Measurements from ENCODE around the gene POLR1C.
A peak's percentile ranks its signal among the peaks of the same experiment; 100 is the strongest.

POLR1C gene

GRCh38 chr6:43509142-43509983 lies 7.5 kb upstream of the POLR1C start (continued):
- no peak for TF ChIP-seq OVOL3 (tag by site-specific recombination; IDR thresholded peaks at IDR 0.05)
- no peak for TF ChIP-seq ZSCAN30 (tag by site-specific recombination; IDR thresholded peaks at IDR 0.05)
- TF ChIP-seq PRDM6 (tag by site-specific recombination; IDR thresholded peaks at IDR 0.05) = no peak
- no peak for TF ChIP-seq ZNF610 (tag by site-specific recombination; IDR thresholded peaks at IDR 0.05; ENCODE audit: borderline replicate concordance)
- TF ChIP-seq KLF17 (tag by site-specific recombination; IDR thresholded peaks at IDR 0.05) = no peak
- no peak for TF ChIP-seq MYNN (tag by site-specific recombination; IDR thresholded peaks at IDR 0.05; ENCODE audit: borderline replicate concordance)
- TF ChIP-seq HOXC10 (CRISPR knock-in tag; IDR thresholded peaks at IDR 0.05) = 0 out of 2 replicates have a peak, but pooled peaks have one; percentile 35
- no peak for TF ChIP-seq ZNF571 (tag by site-specific recombination; IDR thresholded peaks at IDR 0.05)
- 0 out of 2 replicates have a peak, but pooled peaks have one; percentile 39 for TF ChIP-seq GLIS2 (tag by site-specific recombination; IDR thresholded peaks at IDR 0.05)
- no peak for TF ChIP-seq ZNF623 (tag by site-specific recombination; IDR thresholded peaks at IDR 0.05)
- TF ChIP-seq ZNF335 (tag by site-specific recombination; conservative IDR thresholded peaks at IDR 0.05) = 0 out of 2 replicates have a peak, but pooled peaks have one; percentile 4
- no peak for TF ChIP-seq FEZF1 (tag by site-specific recombination; IDR thresholded peaks at IDR 0.05)
- no peak for TF ChIP-seq ATF2 (tag by site-specific recombination; IDR thresholded peaks at IDR 0.05; ENCODE audit: low read depth)
- peak; percentile 86 for TF ChIP-seq ZNF223 (tag by site-specific recombination; IDR thresholded peaks at IDR 0.05)

DNA sequence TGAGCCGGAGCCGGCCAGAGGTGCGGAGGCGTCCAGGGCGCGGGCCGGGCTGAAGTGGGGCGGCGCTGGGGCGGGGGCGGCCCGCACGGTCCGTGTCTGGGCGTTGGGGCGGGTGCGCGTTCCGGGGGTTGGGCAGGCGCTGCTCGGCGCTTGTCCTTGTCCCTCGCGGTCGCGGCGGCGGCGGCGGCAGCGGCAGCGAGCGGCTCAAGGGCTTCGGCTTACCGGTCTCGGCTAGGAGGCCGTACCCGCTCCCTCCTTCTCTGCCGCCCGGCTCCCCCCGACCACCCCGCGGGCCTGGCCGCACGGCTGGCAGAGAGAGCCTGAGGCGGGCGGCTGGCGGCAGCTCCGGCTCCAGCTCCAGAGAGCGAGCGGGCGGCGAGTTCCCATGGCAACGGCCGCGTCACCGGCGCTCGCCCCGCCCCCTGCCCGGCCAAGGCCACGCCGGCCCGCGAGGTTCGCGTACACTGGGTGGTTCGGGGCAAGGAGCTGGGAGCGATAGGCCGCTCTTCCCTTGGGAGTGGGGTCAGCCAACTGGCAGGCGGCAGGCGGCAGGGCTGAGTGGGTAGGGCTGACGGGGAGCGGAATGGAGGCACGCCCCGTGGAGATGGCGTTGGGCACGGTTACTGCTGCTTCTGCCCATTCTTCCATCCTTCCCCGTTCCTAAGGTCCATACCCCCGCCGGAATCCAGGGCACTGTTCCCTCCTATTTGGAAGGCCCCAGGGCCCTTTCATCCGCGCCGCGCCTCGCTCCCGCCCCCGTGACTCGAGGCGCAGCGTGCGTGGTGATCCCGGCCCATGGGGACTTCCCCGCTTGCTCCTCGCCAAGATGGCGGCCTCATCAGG lies 6.7 kb upstream of the POLR1C start, which contains the start of gene LRRC73:
LRRC73 (minus strand) TSS at position 363 of the 843 bp plus-strand sequence. CDS start 561 bp downstream, outside the sequence.
- ChIA-PET POLR2A (interaction anchor here (0.6 to 2.2 kb wide), 10 partner anchors 9 to 600 kb away, joined by 3 to 8 read pairs (median 4); partner anchors contain the start of genes ABCC10, KLHDC3, TJAP1 and VEGFA), CTCF (interaction anchor here (0.7 to 8.5 kb wide), 9 partner anchors 9 to 366 kb away, joined by 3 to 142 read pairs (median 4); partner anchors contain the start of genes DLK2 and ZNF318)
- H3K27ac ChIP-seq (ENCODE audit: extremely low read depth, low read depth, low read length) = no peak within 1 kb of the TSS; the same call in 1 of the 2 replicates
- H3K36me3 ChIP-seq (ENCODE audit: control insufficient read depth in 2 of 2, insufficient read depth in 1 of 2, low read length in 2 of 2) = peaks cover 16 to 55% of the 10 kb centered on the region in 2 experiments
- peak within 1 kb of the TSS; percentile 51 for H3K4me3 ChIP-seq (ENCODE audit: low read depth, low read length)
- no peaks in the 10 kb centered on the region for H3K9me3 ChIP-seq (ENCODE audit: control insufficient read depth, insufficient read depth, low read depth, low read length)
- no peaks in the 10 kb centered on the region for H3K4me1 ChIP-seq (ENCODE audit: control insufficient read depth, insufficient read depth, low read length)
- TF ChIP-seq SCRT2 (tag by site-specific recombination; IDR thresholded peaks at IDR 0.05) (no peak), ZNF138 (tag by site-specific recombination; IDR thresholded peaks at IDR 0.05; ENCODE audit: borderline replicate concordance) (no peak), SALL2 (tag by site-specific recombination; IDR thresholded peaks at IDR 0.05; ENCODE audit: borderline replicate concordance) (no peak), HOXD13 (CRISPR knock-in tag; IDR thresholded peaks at IDR 0.05; ENCODE audit: borderline replicate concordance) (no peak), ZNF416 (tag by site-specific recombination; IDR thresholded peaks at IDR 0.05) (no peak), GLIS1 (tag by site-specific recombination; IDR thresholded peaks at IDR 0.05) (no peak), MZF1 (tag by site-specific recombination; IDR thresholded peaks at IDR 0.05; ENCODE audit: borderline replicate concordance) (no peak), PRDM2 (tag by site-specific recombination; IDR thresholded peaks at IDR 0.05; ENCODE audit: borderline replicate concordance) (peak; percentile 65; the same call in 1 of the 2 replicates)
- TF ChIP-seq, protein P1, sequence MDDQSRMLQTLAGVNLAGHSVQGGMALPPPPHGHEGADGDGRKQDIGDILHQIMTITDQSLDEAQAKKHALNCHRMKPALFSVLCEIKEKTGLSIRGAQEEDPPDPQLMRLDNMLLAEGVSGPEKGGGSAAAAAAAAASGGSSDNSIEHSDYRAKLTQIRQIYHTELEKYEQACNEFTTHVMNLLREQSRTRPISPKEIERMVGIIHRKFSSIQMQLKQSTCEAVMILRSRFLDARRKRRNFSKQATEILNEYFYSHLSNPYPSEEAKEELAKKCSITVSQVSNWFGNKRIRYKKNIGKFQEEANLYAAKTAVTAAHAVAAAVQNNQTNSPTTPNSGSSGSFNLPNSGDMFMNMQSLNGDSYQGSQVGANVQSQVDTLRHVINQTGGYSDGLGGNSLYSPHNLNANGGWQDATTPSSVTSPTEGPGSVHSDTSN (CRISPR knock-in tag; IDR thresholded peaks at IDR 0.05) = peak; percentile 81
